MV-4-11 (cell line): ENCODE data around the gene CCDC121.

ENCODE experiments used
- DNase-seq: peaks from one replicate; lab custom pipeline; 2025; lab: John Stamatoyannopoulos, UW

The CCDC121 gene, protein sequence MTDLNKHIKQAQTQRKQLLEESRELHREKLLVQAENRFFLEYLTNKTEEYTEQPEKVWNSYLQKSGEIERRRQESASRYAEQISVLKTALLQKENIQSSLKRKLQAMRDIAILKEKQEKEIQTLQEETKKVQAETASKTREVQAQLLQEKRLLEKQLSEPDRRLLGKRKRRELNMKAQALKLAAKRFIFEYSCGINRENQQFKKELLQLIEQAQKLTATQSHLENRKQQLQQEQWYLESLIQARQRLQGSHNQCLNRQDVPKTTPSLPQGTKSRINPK

DNA sequence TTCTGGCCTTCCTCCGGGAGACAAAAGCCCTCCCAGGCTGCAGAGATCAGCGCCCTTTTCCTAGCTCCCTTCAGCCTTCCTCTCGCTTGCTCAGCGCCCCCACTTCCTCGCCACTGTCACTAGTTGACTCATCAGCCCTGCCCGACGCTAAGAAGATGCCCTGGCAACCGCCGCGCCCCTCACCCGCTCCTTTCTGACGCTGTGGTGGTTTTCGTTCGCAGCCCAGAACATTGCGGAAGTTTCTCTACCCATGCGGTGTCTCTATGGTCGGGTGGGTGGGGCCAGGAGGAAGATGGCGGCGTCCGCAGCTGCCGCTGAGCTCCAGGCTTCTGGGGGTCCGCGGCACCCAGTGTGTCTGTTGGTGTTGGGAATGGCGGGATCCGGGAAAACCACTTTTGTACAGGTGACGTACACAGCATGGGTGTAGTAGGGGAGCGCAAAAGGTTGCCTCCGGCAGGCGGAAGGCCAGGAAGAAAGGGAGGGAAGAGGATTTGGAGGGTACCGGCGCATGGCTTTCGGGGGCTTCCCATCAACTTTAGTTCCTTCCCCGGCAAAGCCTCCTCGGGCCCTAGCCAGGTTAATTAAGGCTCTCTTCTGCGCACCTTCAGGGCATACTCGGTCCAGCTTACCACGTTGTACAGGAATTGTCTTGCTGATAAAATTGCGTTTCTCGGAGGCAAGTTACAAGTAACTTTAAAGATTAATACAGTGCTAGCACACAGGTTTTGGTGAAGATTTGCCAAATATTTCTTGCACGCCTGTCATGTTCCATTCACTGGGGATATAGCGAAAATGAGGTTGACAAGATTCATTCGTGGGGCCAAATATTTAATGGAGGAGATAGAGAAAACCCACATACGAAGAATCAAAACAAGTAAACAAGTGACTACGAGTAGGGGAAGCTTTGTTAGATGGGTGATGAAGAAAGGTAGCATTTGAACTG is at the start of gene CCDC121, which contains the start of gene GPN1:
Gene CCDC121 (minus strand): TSS at position 246 of the 943 bp plus-strand sequence. CDS start 1,213 bp downstream, outside the sequence.
Gene GPN1 (plus strand): TSS at position 284 of the 943 bp plus-strand sequence. CDS start 9 bp downstream, at position 293.
- DNase-seq, result peak; percentile 98

GRCh38 chr2:27672723-27673486 is 44.1 kb upstream of the CCDC121 start:
- no peak for DNase-seq

- DNase-seq, result no peak
Measured at GRCh38 chr2:27671235-27671634, 42.4 kb upstream of the CCDC121 start.

- no peak for DNase-seq
Measured at GRCh38 chr2:27667446-27667845, 38.6 kb upstream of the CCDC121 start.

DNA sequence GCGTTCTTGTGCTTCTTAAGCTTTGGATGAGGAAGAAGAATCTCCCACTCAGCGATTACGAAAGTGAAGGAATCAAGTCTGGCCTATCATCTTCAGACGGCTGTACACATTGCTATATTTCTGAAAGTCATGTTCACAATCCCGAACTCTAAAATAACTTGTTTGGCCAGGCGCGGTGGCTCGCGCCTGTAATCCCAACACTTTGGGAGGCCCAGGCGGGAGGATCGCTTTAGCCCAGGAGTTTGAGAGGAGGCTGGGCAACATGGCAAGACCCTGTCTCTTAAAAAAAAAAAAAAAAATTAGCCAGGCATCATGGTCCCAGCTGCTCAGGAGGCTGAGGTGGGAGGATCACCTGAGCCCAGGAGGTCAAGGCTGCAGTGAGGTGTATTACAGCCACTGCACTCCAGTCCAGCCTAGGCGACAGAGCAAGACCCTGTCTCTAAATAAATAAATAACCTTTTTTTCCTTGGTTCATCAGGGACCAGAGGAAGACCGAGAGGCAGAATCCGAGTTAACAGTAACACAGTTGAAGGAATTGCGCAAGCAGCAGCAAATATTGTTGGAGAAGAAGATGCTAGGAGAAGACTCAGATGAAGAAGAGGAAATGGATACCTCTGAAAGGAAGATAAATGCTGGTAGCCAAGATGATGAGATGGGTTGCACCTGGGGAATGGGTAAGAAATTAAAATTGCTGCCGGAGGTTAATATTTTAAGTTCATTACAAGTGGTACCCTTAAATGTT is 36.0 kb upstream of the CCDC121 start:
- peak; percentile 16 for DNase-seq

- no peak for DNase-seq
Measured at GRCh38 chr2:27664154-27664574, 35.4 kb upstream of the CCDC121 start.

GRCh38 chr2:27663285-27664153 is 34.7 kb upstream of the CCDC121 start, which contains the start of the genes SLC4A1AP and SUPT7L:
TSS of gene SLC4A1AP (plus strand) at chr2:27663889. CDS start at chr2:27663915, 26 bp downstream.
TSS of gene SUPT7L (minus strand) at chr2:27663614. CDS start at chr2:27662192, 1,422 bp downstream.
- peak; percentile 75 for DNase-seq

GRCh38 chr2:27661371-27661770 is 32.6 kb upstream of the CCDC121 start:
- no peak for DNase-seq

DNA sequence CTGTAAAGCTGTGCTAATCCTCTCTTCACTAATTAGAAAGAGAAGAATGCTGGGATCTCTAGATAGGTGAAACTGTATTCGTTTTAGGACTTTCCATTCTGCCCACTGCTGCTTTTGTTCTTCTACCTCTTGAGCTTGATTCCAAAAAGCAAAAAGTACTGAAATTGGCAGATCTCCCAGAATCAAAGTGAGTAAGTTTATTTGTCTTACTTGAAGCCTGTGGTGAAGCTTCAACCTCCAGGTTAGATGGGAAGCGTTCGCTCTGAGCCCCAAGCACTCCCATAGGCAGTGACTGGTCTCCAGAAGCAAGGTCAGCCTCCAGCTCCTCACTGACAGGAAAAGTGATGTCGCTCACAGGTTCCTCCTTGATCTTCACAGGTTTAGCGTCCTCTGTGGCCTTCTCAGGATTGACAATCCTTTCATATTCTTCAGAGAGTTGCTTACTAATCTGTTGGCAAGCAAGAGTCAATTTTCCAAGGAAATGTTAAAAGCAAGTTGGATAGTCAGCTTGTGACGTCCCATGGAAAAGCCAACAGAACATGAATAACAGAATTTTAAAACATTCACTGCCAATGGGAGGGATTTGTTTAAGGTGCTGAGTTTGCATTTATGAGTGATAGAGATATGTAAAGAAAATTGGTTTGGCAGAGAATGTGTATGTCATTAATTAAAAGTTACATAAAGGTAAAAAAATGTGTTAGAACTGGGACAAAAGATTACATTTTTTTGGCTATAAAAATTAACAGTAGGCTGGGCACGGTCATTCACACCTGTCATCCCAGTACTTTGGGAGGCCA is 26.5 kb upstream of the CCDC121 start:
- DNase-seq, result no peak

GRCh38 chr2:27653397-27653796 is 24.6 kb upstream of the CCDC121 start:
- DNase-seq, result no peak

DNA sequence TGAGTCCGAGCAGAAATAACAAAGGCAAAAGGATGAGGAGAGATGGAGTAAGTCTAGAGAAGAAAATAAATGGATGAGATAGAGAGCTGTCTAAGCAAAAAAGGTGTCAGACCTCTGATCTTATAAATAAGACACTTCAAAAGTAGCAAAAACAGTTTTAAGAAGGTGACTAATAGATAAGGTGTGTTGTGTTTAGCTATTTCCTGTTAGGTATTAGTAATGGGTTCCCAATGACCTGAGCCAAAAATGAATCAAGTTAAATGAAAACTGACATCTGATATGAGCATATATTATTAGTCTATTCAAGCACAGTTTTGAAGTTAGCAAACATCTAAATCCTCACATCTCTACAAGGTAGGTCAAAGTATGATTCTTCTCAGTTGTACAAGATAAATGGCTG is 24.0 kb upstream of the CCDC121 start:
- no peak for DNase-seq

GRCh38 chr2:27652341-27652740 is 23.5 kb upstream of the CCDC121 start:
- DNase-seq, result no peak

GRCh38 chr2:27651056-27651455 is 22.2 kb upstream of the CCDC121 start:
- DNase-seq, result no peak

- no peak for DNase-seq
Measured at GRCh38 chr2:27647737-27648136, 18.9 kb upstream of the CCDC121 start.

- DNase-seq, result no peak
Measured at GRCh38 chr2:27647289-27647688, 18.5 kb upstream of the CCDC121 start.

GRCh38 chr2:27645197-27645596 is 16.4 kb upstream of the CCDC121 start:
- no peak for DNase-seq

DNA sequence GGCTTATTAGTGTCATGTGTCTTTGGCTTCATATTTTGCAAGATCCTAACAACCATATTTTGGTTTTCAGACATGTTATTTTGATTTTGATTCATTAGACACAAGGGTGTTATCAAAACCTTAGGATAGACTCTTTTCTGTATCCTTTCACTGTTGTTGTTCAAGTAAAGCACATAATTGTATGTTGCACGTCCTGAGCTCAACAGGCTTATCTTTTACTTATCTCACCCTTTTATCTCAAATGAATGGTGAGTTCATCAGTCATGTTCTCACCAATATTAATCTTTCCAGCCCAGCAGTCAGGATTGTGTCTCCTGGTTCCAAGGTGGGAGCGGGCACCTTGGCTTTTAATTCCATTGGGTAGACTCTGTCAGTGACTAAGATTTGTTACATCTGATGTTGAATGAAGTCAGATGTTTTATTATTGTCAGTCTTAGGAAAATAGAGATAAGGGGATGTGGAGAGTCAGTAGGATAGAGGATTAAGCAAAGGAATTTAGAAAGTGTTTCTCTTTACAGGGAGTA is 12.0 kb upstream of the CCDC121 start:
- no peak for DNase-seq

DNA sequence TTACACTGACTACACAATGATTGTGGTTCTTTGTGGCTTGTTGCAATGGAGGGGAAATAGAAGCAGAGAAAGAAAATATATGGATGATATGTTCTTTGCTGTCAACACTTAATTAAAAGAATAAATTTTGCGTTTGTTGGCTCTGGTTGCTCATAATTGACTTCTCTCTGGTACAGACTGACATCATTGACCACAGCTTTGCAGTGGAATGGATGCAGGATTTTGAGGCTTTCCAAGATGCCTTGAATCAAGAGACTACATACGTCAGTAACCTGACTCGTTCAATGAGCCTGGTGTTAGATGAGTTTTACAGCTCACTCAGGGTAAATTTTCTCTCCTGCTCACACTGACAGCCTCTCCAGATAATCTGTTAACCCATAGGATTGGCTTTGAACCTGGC is 9.9 kb upstream of the CCDC121 start:
- DNase-seq, result no peak

- no peak for DNase-seq
Measured at GRCh38 chr2:27638037-27638637, 9.3 kb upstream of the CCDC121 start.
